Stimulated activated CD8-positive, alpha-beta memory T cell treated with anti-CD3 and anti-CD28 coated beads, Interleukin-2, amount 100 ng/mL, for 1 hour (primary cell): ENCODE measurements around the gene NOXA1.

Source experiments
- DNase-seq, 2 donors: peaks; one replicate each; pipeline ENCODE4 v3.0.0-alpha.2; 2020; ENCODE audit warnings: low read depth in 2 of 2

NOXA1 gene

GRCh38 chr9:137426018-137426681 is 3.0 kb downstream of the NOXA1 start:
- no peak for DNase-seq

GRCh38 chr9:137427454-137428310 is 4.5 kb downstream of the NOXA1 start:
- DNase-seq, result no peak

- no peak for DNase-seq
Measured at GRCh38 chr9:137428311-137428630, 5.1 kb downstream of the NOXA1 start.

GRCh38 chr9:137428841-137429545 is 5.8 kb downstream of the NOXA1 start:
- no peak for DNase-seq

GRCh38 chr9:137429546-137429890 is 6.3 kb downstream of the NOXA1 start:
- DNase-seq, result no peak

- no peak for DNase-seq
Measured at GRCh38 chr9:137429974-137430722, 7.0 kb downstream of the NOXA1 start.

- DNase-seq, result no peak
Measured at GRCh38 chr9:137430723-137431415, 7.7 kb downstream of the NOXA1 start.

- DNase-seq, result no peak
Measured at GRCh38 chr9:137431416-137431931, 8.3 kb downstream of the NOXA1 start.

- no peak for DNase-seq
Measured at GRCh38 chr9:137432687-137433348, 9.6 kb downstream of the NOXA1 start.

- no peak for DNase-seq
Measured at GRCh38 chr9:137433349-137433915, 10.2 kb downstream of the NOXA1 start.

GRCh38 chr9:137433916-137434431 is 10.8 kb downstream of the NOXA1 start:
- no peak for DNase-seq

- DNase-seq, result no peak
Measured at GRCh38 chr9:137434498-137435380, 11.5 kb downstream of the NOXA1 start.

- DNase-seq, result no peak
Measured at GRCh38 chr9:137435381-137435891, 12.2 kb downstream of the NOXA1 start.

GRCh38 chr9:137435980-137436760 is 13.0 kb downstream of the NOXA1 start:
- DNase-seq, result no peak

- no peak for DNase-seq
Measured at GRCh38 chr9:137436761-137437600, 13.8 kb downstream of the NOXA1 start.

GRCh38 chr9:137437691-137438590 is 14.7 kb downstream of the NOXA1 start:
- no peak for DNase-seq
